GM21528 (cell line): ENCODE data around the gene BEST3.

Experiments
- ATAC-seq: cut with Tn5 transposase; IDR thresholded peaks from one replicate; pipeline ENCODE4 v1.9.1; 2021; ENCODE audit warnings: mild to moderate bottlenecking, moderate library complexity; ENCODE audit not compliant: unreplicated experiment, low FRiP score

BEST3 gene

GRCh38 chr12:69655616-69656340, 43.3 kb downstream of the BEST3 start:
- no peak for ATAC-seq

- ATAC-seq, result no peak
These were observed 45.4 kb downstream of the BEST3 start for GRCh38 chr12:69653703-69654102.

- no peak for ATAC-seq
These were observed 47.2 kb downstream of the BEST3 start for GRCh38 chr12:69651922-69652321.

GRCh38 chr12:69649529-69649928, 49.6 kb downstream of the BEST3 start:
- ATAC-seq, result no peak

GRCh38 chr12:69648476-69648875, 50.6 kb downstream of the BEST3 start:
- ATAC-seq, result no peak

- ATAC-seq, result no peak
These were observed 51.9 kb downstream of the BEST3 start for GRCh38 chr12:69647178-69647577.

GRCh38 chr12:69645031-69645430, 54.1 kb downstream of the BEST3 start:
- no peak for ATAC-seq

GRCh38 chr12:69644511-69644910, 54.6 kb downstream of the BEST3 start:
- ATAC-seq, result no peak

GRCh38 chr12:69642531-69642930, 56.6 kb downstream of the BEST3 start:
- no peak for ATAC-seq

- no peak for ATAC-seq
These were observed 57.6 kb downstream of the BEST3 start for GRCh38 chr12:69641546-69641945.

GRCh38 chr12:69639400-69640016, 59.6 kb downstream of the BEST3 start:
- no peak for ATAC-seq

GRCh38 chr12:69633061-69633460, 66.0 kb downstream of the BEST3 start:
- ATAC-seq, result no peak

- ATAC-seq, result no peak
These were observed 68.9 kb downstream of the BEST3 start for GRCh38 chr12:69630191-69630590.

GRCh38 chr12:69627501-69627900, 71.6 kb downstream of the BEST3 start:
- ATAC-seq, result no peak

- no peak for ATAC-seq
These were observed 75.1 kb downstream of the BEST3 start for GRCh38 chr12:69623970-69624369.

GRCh38 chr12:69621551-69621950, 77.6 kb downstream of the BEST3 start:
- no peak for ATAC-seq

GRCh38 chr12:69620921-69621320, 78.2 kb downstream of the BEST3 start:
- ATAC-seq, result no peak

- no peak for ATAC-seq
These were observed 79.0 kb downstream of the BEST3 start for GRCh38 chr12:69620077-69620476.

GRCh38 chr12:69619050-69619449, 80.1 kb downstream of the BEST3 start:
- ATAC-seq, result no peak

GRCh38 chr12:69616025-69616424, 83.1 kb downstream of the BEST3 start:
- no peak for ATAC-seq

- no peak for ATAC-seq
These were observed 85.8 kb downstream of the BEST3 start for GRCh38 chr12:69613351-69613750.

GRCh38 chr12:69610729-69611128, 88.4 kb downstream of the BEST3 start, which contains the start of gene LRRC10:
Gene LRRC10 (minus strand): TSS chr12:69610907. CDS start chr12:69610838, 69 bp downstream.
- no peak for ATAC-seq
